HG03439 (cell line): Measurements from ENCODE around the gene HERPUD1.

ENCODE experiments used
- ATAC-seq: cut with Tn5 transposase; IDR thresholded peaks from one replicate; pipeline ENCODE4 v1.9.1; 2021; ENCODE audit warnings: mild to moderate bottlenecking, moderate library complexity; ENCODE audit not compliant: unreplicated experiment

HERPUD1 gene

DNA sequence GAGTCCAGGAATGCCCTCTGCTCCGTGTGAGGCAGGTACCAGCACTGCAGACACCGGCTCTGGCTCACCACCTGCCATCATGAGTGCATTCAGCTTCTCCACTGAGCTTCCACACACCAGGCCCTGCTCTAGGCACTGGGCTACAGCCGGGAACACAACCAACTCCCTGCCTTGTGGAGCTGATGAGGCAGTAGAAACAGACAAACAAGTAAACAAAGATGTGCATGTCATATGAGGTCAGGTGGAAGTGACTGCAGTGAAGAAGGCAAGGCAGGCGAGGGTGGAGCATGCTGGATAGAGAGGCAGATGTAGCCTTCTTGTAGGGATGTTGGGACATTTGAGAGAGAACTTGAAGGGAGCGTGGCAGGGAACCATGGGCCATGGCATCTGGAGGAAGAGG is 62.4 kb downstream of the HERPUD1 start:
- no peak for ATAC-seq
